ENCODE results near the gene FICD. TPM values are rescaled to one million over a fixed set of nuclear protein-coding genes. Genes with fewer than 3 reads are reported as not detected.

Gene FICD
- total RNA-seq, 3 donors from 2014 or later = 3.2 to 6.0 (median 5.1) TPM

DNA sequence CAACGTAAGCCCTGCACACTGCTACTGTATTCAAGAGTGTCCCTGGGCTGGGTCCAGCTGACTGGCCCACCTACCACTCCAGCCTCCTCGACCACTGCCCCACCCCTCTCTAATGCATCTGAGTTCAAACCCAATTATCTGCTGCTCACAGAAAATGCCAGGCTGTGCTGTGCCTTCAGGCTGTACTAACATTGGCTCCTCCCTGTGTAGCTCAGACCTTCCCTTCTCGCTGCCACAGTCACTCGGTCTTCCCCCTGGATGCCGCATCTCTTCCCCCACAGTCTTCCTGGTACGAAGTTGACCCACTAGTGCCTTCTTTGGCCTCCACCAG lies 12.1 kb downstream of the FICD start:
- DNase-seq (no peak), ATAC-seq (no peak)
- TF ChIP-seq, protein P1, sequence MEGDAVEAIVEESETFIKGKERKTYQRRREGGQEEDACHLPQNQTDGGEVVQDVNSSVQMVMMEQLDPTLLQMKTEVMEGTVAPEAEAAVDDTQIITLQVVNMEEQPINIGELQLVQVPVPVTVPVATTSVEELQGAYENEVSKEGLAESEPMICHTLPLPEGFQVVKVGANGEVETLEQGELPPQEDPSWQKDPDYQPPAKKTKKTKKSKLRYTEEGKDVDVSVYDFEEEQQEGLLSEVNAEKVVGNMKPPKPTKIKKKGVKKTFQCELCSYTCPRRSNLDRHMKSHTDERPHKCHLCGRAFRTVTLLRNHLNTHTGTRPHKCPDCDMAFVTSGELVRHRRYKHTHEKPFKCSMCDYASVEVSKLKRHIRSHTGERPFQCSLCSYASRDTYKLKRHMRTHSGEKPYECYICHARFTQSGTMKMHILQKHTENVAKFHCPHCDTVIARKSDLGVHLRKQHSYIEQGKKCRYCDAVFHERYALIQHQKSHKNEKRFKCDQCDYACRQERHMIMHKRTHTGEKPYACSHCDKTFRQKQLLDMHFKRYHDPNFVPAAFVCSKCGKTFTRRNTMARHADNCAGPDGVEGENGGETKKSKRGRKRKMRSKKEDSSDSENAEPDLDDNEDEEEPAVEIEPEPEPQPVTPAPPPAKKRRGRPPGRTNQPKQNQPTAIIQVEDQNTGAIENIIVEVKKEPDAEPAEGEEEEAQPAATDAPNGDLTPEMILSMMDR (IDR thresholded peaks at IDR 0.05) = no peak
- no peaks in the 10 kb centered on the region for H3K9me3 ChIP-seq
- no peaks in the 10 kb centered on the region for H3K4me1 ChIP-seq (ENCODE audit: low read depth)
- no peak overlapping the region for H3K4me3 ChIP-seq
- intact Hi-C loops (cut with DNase I, micrococcal nuclease) = no loop called here
- peaks cover 29% of the 10 kb centered on the region for H3K36me3 ChIP-seq (ENCODE audit: low read depth)

GRCh38 chr12:108530161-108530560 lies 15.1 kb downstream of the FICD start:
- DNase-seq = no peak
- TF ChIP-seq, protein P1 (IDR thresholded peaks at IDR 0.05) = no peak
- H3K36me3 ChIP-seq (ENCODE audit: low read depth) = peaks cover 27% of the 10 kb centered on the region
- no peak for ATAC-seq
- H3K9me3 ChIP-seq = no peaks in the 10 kb centered on the region
- no peak overlapping the region for H3K4me3 ChIP-seq
- intact Hi-C loops (cut with DNase I, micrococcal nuclease) = no loop called here
- no peaks in the 10 kb centered on the region for H3K4me1 ChIP-seq (ENCODE audit: low read depth)

DNA sequence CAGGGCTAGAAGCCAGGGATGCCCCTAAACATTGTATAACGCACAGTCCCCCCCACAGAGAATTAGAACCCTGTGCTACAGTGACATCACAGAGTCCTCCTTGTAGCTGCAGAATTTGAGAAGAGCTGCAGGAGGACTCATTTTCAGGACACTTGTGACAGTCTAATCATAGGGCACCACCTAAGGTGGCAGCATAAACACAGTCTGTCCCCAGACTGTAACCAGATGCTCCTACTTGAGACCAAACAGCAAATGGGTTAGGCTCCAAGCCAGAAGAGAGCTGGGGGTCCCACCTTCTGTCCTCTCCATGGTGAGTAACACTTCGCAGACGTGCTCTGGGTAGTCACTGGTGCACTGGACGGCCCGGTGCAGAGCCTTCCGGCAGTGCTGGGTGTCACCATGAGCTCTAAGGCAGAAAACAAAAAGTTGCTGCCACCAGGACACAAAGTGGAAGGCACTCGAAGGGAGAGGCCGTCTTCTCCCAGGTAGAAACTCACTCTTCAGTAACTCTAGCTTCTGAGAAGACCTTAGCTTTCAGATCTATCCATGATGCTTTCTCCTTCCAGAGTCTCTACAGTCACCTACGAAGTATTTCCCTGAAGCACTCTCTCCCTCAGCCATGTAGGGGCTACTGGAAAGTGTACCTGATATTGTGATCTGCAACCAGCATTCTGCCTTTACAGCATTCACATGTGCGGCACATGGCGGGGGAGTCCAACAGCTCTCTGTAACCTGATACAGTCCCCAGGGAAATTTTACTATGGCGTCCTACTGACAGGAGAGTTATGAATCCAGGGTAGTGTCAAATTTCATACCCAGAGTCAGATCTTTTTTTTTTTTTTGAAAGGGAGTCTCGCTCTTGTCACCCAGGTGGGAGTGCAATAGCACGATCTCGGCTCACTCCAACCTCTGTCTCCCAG lies 17.1 kb downstream of the FICD start:
- intact Hi-C loops (cut with DNase I, micrococcal nuclease) = no loop called here
- DNase-seq = no peak
- Histone ChIP-seq H3K4me3 (no peak overlapping the region), H3K36me3 (ENCODE audit: low read depth) (peaks cover 21% of the 10 kb centered on the region), H3K4me1 (ENCODE audit: low read depth) (no peaks in the 10 kb centered on the region), H3K9me3 (no peaks in the 10 kb centered on the region)
- TF ChIP-seq, protein P1 (IDR thresholded peaks at IDR 0.05) = no peak
- no peak for ATAC-seq

- no peak for ATAC-seq
These were observed 23.1 kb downstream of the FICD start for GRCh38 chr12:108538146-108538545.

DNA sequence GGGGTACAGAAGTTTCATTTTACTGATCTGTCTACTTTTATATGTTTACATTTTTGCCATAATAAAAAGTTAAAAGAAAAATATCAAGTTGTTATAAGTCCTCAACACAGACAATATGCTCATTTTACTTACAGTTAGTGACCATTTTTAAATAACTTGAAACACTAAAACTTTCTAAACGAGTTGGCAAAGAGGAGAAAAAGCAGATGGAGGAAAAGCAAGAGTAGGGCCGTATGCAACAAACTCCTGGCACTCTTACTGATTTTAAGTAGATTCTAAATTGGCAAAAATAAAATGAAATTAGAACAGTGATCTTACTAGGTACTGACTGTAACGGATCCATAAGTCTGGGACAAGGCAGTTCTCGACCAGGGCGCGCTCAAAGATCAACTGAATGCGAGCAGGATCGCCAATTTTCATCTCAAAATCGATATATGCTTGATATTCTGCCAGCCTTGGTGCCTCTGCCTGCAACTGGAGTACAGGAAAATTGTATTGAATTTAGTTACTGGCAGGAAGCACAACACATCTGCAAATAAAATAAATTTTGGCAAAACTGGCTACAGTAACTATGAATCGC lies 23.6 kb downstream of the FICD start:
- DNase-seq (no peak), ATAC-seq (no peak)
- H3K4me3 ChIP-seq = no peak overlapping the region
- no peaks in the 10 kb centered on the region for H3K9me3 ChIP-seq
- H3K36me3 ChIP-seq (ENCODE audit: low read depth) = no peaks in the 10 kb centered on the region
- intact Hi-C loops (cut with DNase I, micrococcal nuclease) = no loop called here
- no peaks in the 10 kb centered on the region for H3K4me1 ChIP-seq (ENCODE audit: low read depth)
- TF ChIP-seq, protein P1 (IDR thresholded peaks at IDR 0.05) = no peak

More at GRCh38 chr12:108538146-108538545, 23.1 kb downstream of the FICD start:
- intact Hi-C loops (cut with DNase I, micrococcal nuclease) = no loop called here
- TF ChIP-seq, protein P1 (IDR thresholded peaks at IDR 0.05) = no peak
- Histone ChIP-seq H3K4me1 (ENCODE audit: low read depth) (no peaks in the 10 kb centered on the region), H3K4me3 (no peak overlapping the region), H3K9me3 (no peaks in the 10 kb centered on the region), H3K36me3 (ENCODE audit: low read depth) (peaks cover 2% of the 10 kb centered on the region)
- no peak for DNase-seq
